CD14-positive monocyte (primary cell): ENCODE results near the gene GPR27. TPM values are rescaled to one million over a fixed set of nuclear protein-coding genes. Genes with fewer than 3 reads are reported as not detected.

ENCODE experiments used
- DNase-seq, 3 donors: peaks; one replicate each; pipeline ENCODE4 v3.0.0-alpha.2; 2011 to 2022
- H2AFZ ChIP-seq: 2 replicates; pipeline ENCODE4 v1.6.0; 2012; ENCODE audit warnings: mild to moderate bottlenecking, low read depth, low read length, inconsistent platforms; ENCODE audit not compliant: insufficient read depth, poor library complexity, severe bottlenecking
- H3K27ac ChIP-seq, 2 donors: 1 replicate in 1 of 2; 2 replicates in 1 of 2; pipeline ENCODE4 v1.5.1; 2012 to 2013; ENCODE audit warnings: low read length in 2 of 2, control low read depth in 1 of 2, inconsistent platforms in 1 of 2, low read depth in 1 of 2, mild to moderate bottlenecking in 1 of 2
- H3K27me3 ChIP-seq, 2 donors: one replicate each; pipeline versions ENCODE4 v1.6.0 to v1.6.1; 2011 to 2013; ENCODE audit warnings: low read length in 2 of 2; ENCODE audit not compliant: control insufficient read depth in 2 of 2, insufficient read depth in 2 of 2
- H3K36me3 ChIP-seq, 2 donors: replicated peaks in 1 of 2; 1 replicate in 1 of 2; 2 replicates in 1 of 2; pipeline versions ENCODE4 v1.5.1 to v1.6.1; 2012 to 2013; ENCODE audit warnings: low read length in 2 of 2, control low read depth in 1 of 2, inconsistent platforms in 1 of 2, mild to moderate bottlenecking in 1 of 2; ENCODE audit not compliant: insufficient read depth in 2 of 2, control insufficient read depth in 1 of 2
- H3K4me1 ChIP-seq, 2 donors: 1 replicate in 1 of 2; 2 replicates in 1 of 2; pipeline versions ENCODE4 v1.5.1 to v1.6.1; 2012 to 2013; ENCODE audit warnings: low read length in 2 of 2, control low read depth in 1 of 2, inconsistent platforms in 1 of 2, mild to moderate bottlenecking in 1 of 2, moderate library complexity in 1 of 2; ENCODE audit not compliant: insufficient read depth in 2 of 2, control insufficient read depth in 1 of 2
- H3K4me2 ChIP-seq: replicated peaks from 2 replicates; pipeline ENCODE3; 2012; ENCODE audit warnings: low read length, moderate library complexity, mild to moderate bottlenecking; ENCODE audit not compliant: poor library complexity, severe bottlenecking; ENCODE audit errors: extremely low read depth
- H3K4me3 ChIP-seq, 3 experiments: fragments of 200-600 bp in 1 of 3; sonication (generic) in 1 of 3; replicated peaks in 1 of 3; 1 replicate in 2 of 3; 2 replicates in 1 of 3; pipeline ENCODE4 v1.5.1; 2011 to 2013; ENCODE audit warnings: low read length in 3 of 3, mild to moderate bottlenecking in 3 of 3, control low read depth in 2 of 3, low read depth in 2 of 3, inconsistent platforms in 1 of 3, moderate library complexity in 1 of 3
- H3K79me2 ChIP-seq: 2 replicates; pipeline ENCODE4 v1.6.0; 2012; ENCODE audit warnings: mild to moderate bottlenecking, control low read depth, inconsistent platforms, low read length, moderate library complexity; ENCODE audit not compliant: insufficient read depth
- H3K9ac ChIP-seq: 2 replicates; pipeline ENCODE4 v1.6.0; 2017; ENCODE audit warnings: low read length, mild to moderate bottlenecking; ENCODE audit not compliant: insufficient read depth, poor library complexity, severe bottlenecking
- H3K9me3 ChIP-seq, 2 donors: replicated peaks in 1 of 2; 1 replicate in 1 of 2; 2 replicates in 1 of 2; pipeline versions ENCODE4 v1.5.1 to v1.6.1; 2012 to 2013; ENCODE audit warnings: low read length in 2 of 2, control low read depth in 1 of 2; ENCODE audit not compliant: control insufficient read depth in 1 of 2, insufficient read depth in 1 of 2
- H4K20me1 ChIP-seq: 2 replicates; pipeline ENCODE4 v1.6.0; 2012; ENCODE audit warnings: mild to moderate bottlenecking, low read length, control low read depth, moderate library complexity; ENCODE audit not compliant: insufficient read depth
- H3K27ac Mint-ChIP-seq, 7 donors: one replicate each; pipeline ENCODE4 v1.8.0; 2020; ENCODE audit warnings: mild to moderate bottlenecking in 7 of 7, mixed read lengths in 7 of 7, moderate library complexity in 6 of 7, inconsistent platforms in 2 of 7
- H3K27me3 Mint-ChIP-seq, 3 donors: one replicate each; pipeline ENCODE4 v1.8.0; 2021 to 2022; ENCODE audit warnings: low read depth in 3 of 3, mild to moderate bottlenecking in 3 of 3, mixed read lengths in 3 of 3, moderate library complexity in 3 of 3, inconsistent platforms in 1 of 3
- H3K36me3 Mint-ChIP-seq, 2 donors: one replicate each; pipeline ENCODE4 v1.8.0; 2020; ENCODE audit warnings: mixed read lengths in 2 of 2, inconsistent platforms in 1 of 2, mild to moderate bottlenecking in 1 of 2
- H3K4me1 Mint-ChIP-seq: one replicate; pipeline ENCODE4 v1.8.0; 2020; ENCODE audit warnings: mild to moderate bottlenecking, mixed read lengths
- H3K4me3 Mint-ChIP-seq, 2 donors: one replicate each; pipeline ENCODE4 v1.8.0; 2020; ENCODE audit warnings: mild to moderate bottlenecking in 2 of 2, mixed read lengths in 2 of 2, moderate library complexity in 1 of 2
- H3K9me3 Mint-ChIP-seq, 7 donors: one replicate each; pipeline ENCODE4 v1.8.0; 2020 to 2022; ENCODE audit warnings: mixed read lengths in 7 of 7, mild to moderate bottlenecking in 6 of 7, moderate library complexity in 6 of 7, inconsistent platforms in 2 of 7
- WGBS: methylation state at CpG from one replicate; pipeline ENCODE4 v1.1.5; 2013; ENCODE audit warnings: missing lambda C conversion rate; ENCODE audit not compliant: insufficient coverage; 5-methylcytosine and 5-hydroxymethylcytosine counted together
- intact Hi-C, 2 donors: fragments of 100-400 bp; cut with micrococcal nuclease; formaldehyde crosslinking; loops; one replicate each; pipeline versions ENCODE4 v1.15.0 to v1.15.1; 2023
- polyA plus RNA-seq, 3 donors: library from polyadenylated mRNA; depleted of rRNA in 1 of 3; unstranded in 2 of 3; stranded (reverse) in 1 of 3; fragments of 300-500 nt in 2 of 3; fragments of >200 nt in 1 of 3; fragmentation: Illumina TruSeq in 2 of 3; gene quantifications; 1 replicate in 2 of 3; 2 replicates in 1 of 3; pipeline ENCODE4 v1.2.3, GENCODE V29; 2012 to 2021
- TF ChIP-seq, protein P1 (sequence below): fragments of 200-600 bp; IDR thresholded peaks from one replicate; pipeline ENCODE4 v1.8.0; 2022; ENCODE audit warnings: antibody characterized with exemption, mild to moderate bottlenecking

GPR27 gene
- polyA plus RNA-seq, 3 donors: 5.7 to 19.6 (median 6.6) TPM

GRCh38 chr3:71784201-71784913 lies 30.7 kb downstream of the GPR27 start:
- intact Hi-C loops: loop anchor here in 1 of 2 donors (10.0 kb wide), 1 partner anchor 60 kb away; no protein-coding TSS in a partner anchor
- H3K9me3 Mint-ChIP-seq: peaks cover 0 to 5% (median 0%) of the 10 kb centered on the region in 7 donors
- Histone ChIP-seq H3K27ac (peak overlapping the region in 1 of 2 donors; percentile 92), H3K4me3 (peak overlapping the region; percentile 63 to 95 (median 93)), H3K27me3 (peaks cover 0 to 48% of the 10 kb centered on the region in 2 donors), H3K4me1 (peaks cover 38 to 62% of the 10 kb centered on the region in 2 donors), H2AFZ (peak overlapping the region; percentile 79), H4K20me1 (no peaks in the 10 kb centered on the region), H3K9me3 (no peaks in the 10 kb centered on the region), H3K4me2 (peak overlapping the region; percentile 94), H3K9ac (peak overlapping the region; percentile 94), H3K79me2 (peaks cover 52% of the 10 kb centered on the region), H3K36me3 (no peaks in the 10 kb centered on the region)
- H3K4me3 Mint-ChIP-seq: peak overlapping the region; percentile 89 to 98
- peaks cover 62% of the 10 kb centered on the region for H3K4me1 Mint-ChIP-seq
- DNase-seq: peak in 2 of 3 donors; percentile 20 to 31
- H3K36me3 Mint-ChIP-seq: peaks cover 10 to 13% of the 10 kb centered on the region in 2 donors
- TF ChIP-seq, protein P1, sequence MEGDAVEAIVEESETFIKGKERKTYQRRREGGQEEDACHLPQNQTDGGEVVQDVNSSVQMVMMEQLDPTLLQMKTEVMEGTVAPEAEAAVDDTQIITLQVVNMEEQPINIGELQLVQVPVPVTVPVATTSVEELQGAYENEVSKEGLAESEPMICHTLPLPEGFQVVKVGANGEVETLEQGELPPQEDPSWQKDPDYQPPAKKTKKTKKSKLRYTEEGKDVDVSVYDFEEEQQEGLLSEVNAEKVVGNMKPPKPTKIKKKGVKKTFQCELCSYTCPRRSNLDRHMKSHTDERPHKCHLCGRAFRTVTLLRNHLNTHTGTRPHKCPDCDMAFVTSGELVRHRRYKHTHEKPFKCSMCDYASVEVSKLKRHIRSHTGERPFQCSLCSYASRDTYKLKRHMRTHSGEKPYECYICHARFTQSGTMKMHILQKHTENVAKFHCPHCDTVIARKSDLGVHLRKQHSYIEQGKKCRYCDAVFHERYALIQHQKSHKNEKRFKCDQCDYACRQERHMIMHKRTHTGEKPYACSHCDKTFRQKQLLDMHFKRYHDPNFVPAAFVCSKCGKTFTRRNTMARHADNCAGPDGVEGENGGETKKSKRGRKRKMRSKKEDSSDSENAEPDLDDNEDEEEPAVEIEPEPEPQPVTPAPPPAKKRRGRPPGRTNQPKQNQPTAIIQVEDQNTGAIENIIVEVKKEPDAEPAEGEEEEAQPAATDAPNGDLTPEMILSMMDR: no peak
- WGBS: 3% methylated on average over 18 of the region's 23 CpGs
- H3K27me3 Mint-ChIP-seq: peaks cover 15 to 29% (median 17%) of the 10 kb centered on the region in 3 donors
- H3K27ac Mint-ChIP-seq: peak overlapping the region; percentile 81 to 95 (median 91)

DNA sequence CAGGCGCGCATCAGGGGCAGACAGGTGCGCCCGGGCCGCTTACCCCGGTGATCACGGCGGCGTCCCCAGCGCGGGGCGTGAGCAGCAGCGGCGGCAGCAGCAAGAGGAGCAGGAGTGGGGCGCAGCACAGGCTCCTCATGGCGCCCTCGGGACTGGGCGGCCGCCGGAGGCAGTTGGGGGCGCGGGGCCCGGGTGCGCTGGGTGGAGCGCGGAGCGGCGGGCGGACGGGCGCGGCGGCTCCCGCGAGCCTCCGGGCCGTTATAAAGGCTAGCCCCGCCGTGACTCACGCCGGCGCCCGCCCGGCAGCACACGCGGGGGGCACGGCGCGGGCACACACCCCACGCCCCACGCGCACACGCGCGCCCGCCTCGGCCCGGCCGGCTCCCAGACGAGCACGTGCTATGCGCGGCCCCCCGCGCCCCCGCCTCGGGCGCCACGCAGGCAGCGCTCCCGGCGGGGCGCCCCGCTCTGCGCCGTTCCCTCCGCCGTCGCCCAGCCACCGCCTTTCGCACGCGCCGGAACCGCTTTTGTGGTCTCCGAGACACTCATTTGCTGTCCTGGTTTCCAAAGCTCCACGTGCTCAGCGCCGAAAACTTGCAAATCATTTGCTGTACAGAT lies 31.4 kb downstream of the GPR27 start, which contains the start of gene PROK2:
TSS of gene PROK2 (minus strand) at position 235 of the 618 bp plus-strand sequence. CDS start at position 139, 96 bp downstream.
- Mint-ChIP-seq H3K4me1 (peaks cover 55% of the 10 kb centered on the region), H3K36me3 (peaks cover 10 to 13% of the 10 kb centered on the region in 2 donors), H3K9me3 (peaks cover 0 to 5% (median 0%) of the 10 kb centered on the region in 7 donors), H3K27me3 (peaks cover 15 to 29% (median 17%) of the 10 kb centered on the region in 3 donors), H3K27ac (peak within 1 kb of the TSS; percentile 81 to 95 (median 91)), H3K4me3 (peak within 1 kb of the TSS; percentile 89 to 98)
- H3K4me3 ChIP-seq: peak within 1 kb of the TSS; percentile 63 to 95 (median 93)
- peak within 1 kb of the TSS in 1 of 2 donors; percentile 92 for H3K27ac ChIP-seq
- peak within 1 kb of the TSS; percentile 79 for H2AFZ ChIP-seq
- WGBS: under 1% methylated on average over 89 of the region's 89 CpGs
- peak within 1 kb of the TSS; percentile 94 for H3K4me2 ChIP-seq
- intact Hi-C loops: loop anchor here in 1 of 2 donors (10.0 kb wide), 1 partner anchor 60 kb away; no protein-coding TSS in a partner anchor
- H3K27me3 ChIP-seq: peaks cover 0 to 48% of the 10 kb centered on the region in 2 donors
- peak; percentile 42 to 48 (median 47) for DNase-seq
- no peaks in the 10 kb centered on the region for H4K20me1 ChIP-seq
- peak within 1 kb of the TSS; percentile 94 for H3K9ac ChIP-seq
- peaks cover 49% of the 10 kb centered on the region for H3K79me2 ChIP-seq
- H3K4me1 ChIP-seq: peaks cover 31 to 55% of the 10 kb centered on the region in 2 donors
- TF ChIP-seq, protein P1: no peak
- H3K36me3 ChIP-seq: no peaks in the 10 kb centered on the region
- H3K9me3 ChIP-seq: no peaks in the 10 kb centered on the region
